LNCAP (cell line): ENCODE data around the gene GPRC5C.

Experiments used
- CTCF ChIP-seq: fragments of 450-650 bp; IDR thresholded peaks from 2 replicates; pipeline ENCODE4 v1.5.1; 2017; ENCODE audit warnings: mild to moderate bottlenecking

GPRC5C gene

GRCh38 chr17:74452033-74452840 lies 20.3 kb downstream of the GPRC5C start:
- TF ChIP-seq CTCF, result no peak

GRCh38 chr17:74452841-74453661 lies 21.2 kb downstream of the GPRC5C start:
- TF ChIP-seq CTCF, result no peak

GRCh38 chr17:74453665-74454196 lies 21.8 kb downstream of the GPRC5C start:
- TF ChIP-seq CTCF, result no peak

- TF ChIP-seq CTCF, result no peak
Observed at GRCh38 chr17:74454197-74455024, 22.5 kb downstream of the GPRC5C start.

GRCh38 chr17:74455025-74455545 lies 23.2 kb downstream of the GPRC5C start:
- TF ChIP-seq CTCF, result no peak

- TF ChIP-seq CTCF, result no peak
Observed at GRCh38 chr17:74455821-74456220, 23.9 kb downstream of the GPRC5C start.
